K562 (cell line): ENCODE measurements around the gene ASPA. TPM values are rescaled to one million over a fixed set of nuclear protein-coding genes. Genes with fewer than 3 reads are reported as not detected.

Experiments
- ATAC-seq: fragments of 200-7000 bp; cut with Tn5 transposase; 3 replicates; pipeline ENCODE4 v1.9.1; 2020; ENCODE audit warnings: moderate library complexity
- BruUV-seq: library from RNA; stranded (reverse); fragments of 400-500 nt; replicated peaks from 2 replicates; lab custom pipeline; 2021; lab: Mats Ljungman, UMichigan
- CTCF ChIA-PET: fragments of 300-600 bp; formaldehyde crosslinking; extraction: SDS; loops from one replicate; lab custom pipeline; 2021; ENCODE audit warnings: low intra/inter-chr PET ratio; lab: Yijun Ruan, JAX
- POLR2A ChIA-PET: fragments of 300-600, 350-650 bp; sonication (Branson Sonifier 250); formaldehyde crosslinking; extraction: SDS; loops from one replicate; lab custom pipeline; 2021; ENCODE audit warnings: antibody characterized with exemption, inconsistent platforms; lab: Yijun Ruan, JAX
- DNase-seq, 4 experiments: peaks; one replicate each; pipeline versions ENCODE4 v3.0.0 to v3.0.0-alpha.2; 2011 to 2018; ENCODE audit warnings: low spot score in 3 of 4, mixed read lengths in 3 of 4; ENCODE audit errors: extremely low read depth in 1 of 4
- FAIRE-seq: peaks from 2 replicates; lab custom pipeline; 2011; peaks lifted over from hg19 to GRCh38; lab: Jason Lieb, UNC
- H2AFZ ChIP-seq: 2 replicates; pipeline ENCODE4 v1.6.0; 2011; ENCODE audit warnings: low read depth, low read length, control low read depth, inconsistent platforms
- H3K27ac ChIP-seq: fragments of 200-600 bp; 3 replicates; pipeline ENCODE4 v1.8.0; 2011; ENCODE audit warnings: low read depth, mild to moderate bottlenecking, control low read depth, inconsistent platforms, low read length, moderate library complexity, mixed read lengths; ENCODE audit errors: extremely low read depth
- H3K27me3 ChIP-seq, 2 experiments: fragments of 300-600 bp in 1 of 2; 2 replicates in 1 of 2; 3 replicates in 1 of 2; pipeline versions ENCODE4 v1.6.0 to v1.8.0; 2011; ENCODE audit warnings: inconsistent platforms in 2 of 2, low read length in 2 of 2, mild to moderate bottlenecking in 1 of 2, mixed read lengths in 1 of 2, moderate library complexity in 1 of 2; ENCODE audit not compliant: control insufficient read depth in 2 of 2, insufficient read depth in 2 of 2
- H3K36me3 ChIP-seq: fragments of 300-600 bp; 3 replicates; pipeline ENCODE4 v1.8.0; 2011; ENCODE audit warnings: mild to moderate bottlenecking, low read length, inconsistent platforms; ENCODE audit not compliant: control insufficient read depth, insufficient read depth
- H3K4me1 ChIP-seq, 2 experiments: fragments of 200-600 bp in 1 of 2; replicated peaks in 1 of 2; 2 replicates in 1 of 2; 3 replicates in 1 of 2; pipeline versions ENCODE4 v1.5.1 to v1.8.0; 2011; ENCODE audit warnings: inconsistent platforms in 2 of 2, low read length in 2 of 2, mild to moderate bottlenecking in 1 of 2, mixed read lengths in 1 of 2, moderate library complexity in 1 of 2; ENCODE audit not compliant: control insufficient read depth in 2 of 2, insufficient read depth in 2 of 2
- H3K4me2 ChIP-seq: 2 replicates; pipeline ENCODE4 v1.6.1; 2011; ENCODE audit warnings: low read length, control low read depth, inconsistent platforms, mixed read lengths; ENCODE audit not compliant: insufficient read depth
- H3K4me3 ChIP-seq: fragments of 200-600 bp; sonication (generic), shearing (Covaris generic); 2 replicates; pipeline ENCODE4 v1.5.1; 2016; ENCODE audit warnings: control low read depth, inconsistent platforms
- H3K79me2 ChIP-seq: fragments of 200-600 bp; 3 replicates; pipeline ENCODE4 v1.8.0; 2011; ENCODE audit warnings: low read length, inconsistent platforms; ENCODE audit not compliant: control insufficient read depth, insufficient read depth
- H3K9ac ChIP-seq, 2 experiments: 2 replicates each; pipeline versions ENCODE4 v1.6.0 to v1.6.1; 2011; ENCODE audit warnings: low read depth in 2 of 2, low read length in 2 of 2, control low read depth in 1 of 2, inconsistent platforms in 1 of 2, mild to moderate bottlenecking in 1 of 2, mixed read lengths in 1 of 2; ENCODE audit not compliant: insufficient read depth in 1 of 2
- H3K9me1 ChIP-seq: one replicate; pipeline ENCODE4 v1.6.0; 2011; ENCODE audit warnings: inconsistent platforms, mild to moderate bottlenecking, low read length, moderate library complexity; ENCODE audit not compliant: control insufficient read depth, insufficient read depth
- H3K9me3 ChIP-seq: replicated peaks from 2 replicates; pipeline ENCODE4 v1.5.1; 2011; ENCODE audit warnings: low read depth, low read length, inconsistent platforms; ENCODE audit not compliant: control insufficient read depth, insufficient read depth
- H4K20me1 ChIP-seq: replicated peaks from 2 replicates; pipeline ENCODE4 v1.6.1; 2011; ENCODE audit warnings: low read length, inconsistent platforms, mixed read lengths; ENCODE audit not compliant: control insufficient read depth, insufficient read depth
- BACH1 ChIP-seq: fragments of 200-800 bp; sonication (Bioruptor generic); IDR thresholded peaks from 2 replicates; pipeline ENCODE4 v1.6.1; 2016; ENCODE audit warnings: missing genetic modification characterization, missing compliant biosample characterization
- CBFB ChIP-seq: sonication (generic); formaldehyde crosslinking; IDR thresholded peaks from 2 replicates; pipeline ENCODE4 v1.4.0; 2020; ENCODE audit warnings: mild to moderate bottlenecking, missing genetic modification reagents
- DPF2 ChIP-seq: fragments of 450-650 bp; IDR thresholded peaks from 2 replicates; pipeline ENCODE4 v1.6.1; 2016
- KAT8 ChIP-seq: fragments of 450-650 bp; IDR thresholded peaks from 2 replicates; pipeline ENCODE4 v1.6.1; 2016; ENCODE audit warnings: low read depth, mild to moderate bottlenecking
- PCBP1 ChIP-seq: fragments of 200-400 bp; formaldehyde crosslinking; IDR thresholded peaks from 2 replicates; pipeline ENCODE4 v1.6.1; 2018; ENCODE audit warnings: mild to moderate bottlenecking, low read depth, low read length; ENCODE audit not compliant: poor library complexity, severe bottlenecking
- PTBP1 ChIP-seq: fragments of 200-400 bp; formaldehyde crosslinking; IDR thresholded peaks from 2 replicates; pipeline ENCODE4 v1.6.1; 2017; ENCODE audit warnings: low read depth, low read length
- SPI1 ChIP-seq: IDR thresholded peaks from 2 replicates; pipeline ENCODE4 v1.6.1; 2011; ENCODE audit warnings: low read depth, low read length, control low read depth, borderline replicate concordance
- ZC3H4 ChIP-seq: sonication (generic); formaldehyde crosslinking; IDR thresholded peaks from 2 replicates; pipeline ENCODE4 v1.9.0; 2021; ENCODE audit warnings: missing genetic modification reagents, borderline replicate concordance
- ZNF224 ChIP-seq: sonication (generic); formaldehyde crosslinking; IDR thresholded peaks from 2 replicates; pipeline ENCODE4 v1.8.0; 2022; ENCODE audit warnings: mild to moderate bottlenecking, missing genetic modification reagents
- ZNF354B ChIP-seq: fragments of 250-450 bp; sonication (Bioruptor Pico); IDR thresholded peaks from 2 replicates; pipeline ENCODE4 v1.4.0; 2020
- ZNF699 ChIP-seq: fragments of 250-450 bp; sonication (Bioruptor Pico); IDR thresholded peaks from 2 replicates; pipeline ENCODE4 v1.8.0; 2021; ENCODE audit warnings: mild to moderate bottlenecking, moderate library complexity; ENCODE audit not compliant: insufficient replicate concordance
- WGBS: fragments of 100-300 bp; shearing (Covaris generic); methylation state at CpG from one replicate; pipeline ENCODE4 v1.1.6; 2016; ENCODE audit warnings: low coverage, mixed read lengths; ENCODE audit not compliant: insufficient coverage; ENCODE audit errors: missing lambda C conversion rate; 5-methylcytosine and 5-hydroxymethylcytosine counted together
- in situ Hi-C: fragments of 300-500 bp; cut with MboI; formaldehyde crosslinking; loops from 4 replicates; pipeline ENCODE4 v1.15.0; 2018; ENCODE audit warnings: inconsistent platforms, mixed read lengths
- intact Hi-C: fragments of 100-400 bp; cut with micrococcal nuclease; formaldehyde crosslinking; loops from 2 replicates; pipeline ENCODE4 v1.14.2; 2022
- polyA plus RNA-seq, 8 experiments: library from polyadenylated mRNA; depleted of rRNA in 4 of 8; stranded (reverse) in 5 of 8; unstranded in 3 of 8; fragments of >200 nt; fragmentation: Nextera tagmentation in 2 of 8; fragmentation: Illumina TruSeq in 1 of 8; extraction: Ambion mirVana in 2 of 8; extraction: Trizol in 1 of 8; gene quantifications; 2 replicates each; pipeline versions ENCODE4 v1.2.1 to v1.2.3, GENCODE V29; 2011 to 2014; ENCODE audit warnings: inconsistent platforms in 1 of 8, missing spikeins in 1 of 8
- total RNA-seq, 7 experiments: library from RNA; depleted of rRNA in 6 of 7; stranded (reverse); fragments of >200 nt in 6 of 7; fragmentation: Illumina TruSeq in 2 of 7; extraction: Trizol in 2 of 7; gene quantifications; 2 replicates each; pipeline versions ENCODE4 v1.2.1 to v1.2.3, GENCODE V29; 2011 to 2021; ENCODE audit warnings: low replicate concordance in 1 of 7
- TF ChIP-seq, protein P1 (sequence below): fragments of 250-450 bp; sonication (Bioruptor Pico); IDR thresholded peaks from 2 replicates; pipeline ENCODE4 v1.8.0; 2021; ENCODE audit warnings: borderline replicate concordance, mild to moderate bottlenecking, moderate library complexity; ENCODE audit not compliant: poor library complexity, severe bottlenecking

ASPA gene
- total and polyA plus RNA-seq, 9 of the 15 experiments (the other 6 are each of a cell fraction or from before 2014, with no cell fraction given), result not detected

DNA sequence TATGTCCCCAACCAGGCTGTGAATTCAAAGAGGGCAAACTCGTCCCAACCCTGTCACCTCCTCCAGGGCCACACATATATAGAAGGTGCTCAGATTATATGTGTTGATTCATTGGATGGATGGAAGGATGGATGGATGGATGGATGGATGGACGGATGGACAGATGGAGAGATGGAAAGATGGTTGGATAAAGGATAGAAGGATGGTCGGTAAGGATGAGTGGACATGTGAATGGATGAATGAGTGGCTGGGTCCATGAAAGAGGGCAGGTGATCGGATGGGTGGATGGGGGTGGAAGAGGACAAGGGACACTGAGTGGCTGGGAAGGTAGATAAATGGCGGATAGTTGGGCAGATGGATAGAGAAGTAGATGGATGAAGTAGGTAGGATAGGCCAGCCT is 51.7 kb downstream of the ASPA start:
- intact Hi-C loops, result no loop called here
- H3K4me1 ChIP-seq, result no peaks in the 10 kb centered on the region
- 0% methylated on average over 5 of the region's 5 CpGs for WGBS
- H3K4me3 ChIP-seq, result no peak overlapping the region
- H2AFZ ChIP-seq, result no peak overlapping the region
- TF ChIP-seq, protein P1, sequence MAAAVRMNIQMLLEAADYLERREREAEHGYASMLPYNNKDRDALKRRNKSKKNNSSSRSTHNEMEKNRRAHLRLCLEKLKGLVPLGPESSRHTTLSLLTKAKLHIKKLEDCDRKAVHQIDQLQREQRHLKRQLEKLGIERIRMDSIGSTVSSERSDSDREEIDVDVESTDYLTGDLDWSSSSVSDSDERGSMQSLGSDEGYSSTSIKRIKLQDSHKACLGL (CRISPR knock-in tag), result no peak
- no peak for TF ChIP-seq BACH1
- no peak for TF ChIP-seq PCBP1
- no peak for TF ChIP-seq ZNF224 (CRISPR knock-in tag)
- TF ChIP-seq KAT8, result no peak
- no peak for TF ChIP-seq ZNF699 (CRISPR knock-in tag)
- no peak for TF ChIP-seq PTBP1
- TF ChIP-seq ZNF354B, result no peak
- no peak for TF ChIP-seq CBFB
- no peak for TF ChIP-seq SPI1
- TF ChIP-seq ZC3H4, result no peak
- TF ChIP-seq DPF2, result no peak
- no peaks in the 10 kb centered on the region for H3K36me3 ChIP-seq
- no peaks in the 10 kb centered on the region for H3K9me1 ChIP-seq
- no peaks in the 10 kb centered on the region for H3K79me2 ChIP-seq
- no peak overlapping the region for H3K9ac ChIP-seq
- no peaks in the 10 kb centered on the region for H4K20me1 ChIP-seq
- H3K27ac ChIP-seq, result no peak overlapping the region
- ChIA-PET CTCF (no interaction called here), POLR2A (no interaction called here)
- BruUV-seq, result no TSS peak
- H3K27me3 ChIP-seq, result peaks cover 16 to 65% of the 10 kb centered on the region in 2 experiments; a peak in 4 of 5 replicates
- FAIRE-seq (no peak), DNase-seq (no peak), ATAC-seq (no peak)
- in situ Hi-C loops, result no loop called here
- H3K4me2 ChIP-seq, result no peak overlapping the region
- no peaks in the 10 kb centered on the region for H3K9me3 ChIP-seq
